Neural crest cell (in vitro differentiated cells): ENCODE measurements around the gene RAB6B. TPM values are rescaled to one million over a fixed set of nuclear protein-coding genes. Genes with fewer than 3 reads are reported as not detected.

Source experiments
- DNase-seq: peaks from one replicate; pipeline ENCODE4 v3.0.0; 2021; ENCODE audit warnings: low read depth, mixed read lengths, low spot score
- H3K27ac Mint-ChIP-seq: one replicate; pipeline ENCODE4 v1.8.0; 2021; ENCODE audit warnings: mild to moderate bottlenecking, mixed read lengths; ENCODE audit not compliant: unreplicated experiment
- H3K27me3 Mint-ChIP-seq: 2 replicates; pipeline ENCODE4 v1.8.0; 2021; ENCODE audit warnings: low read depth, mild to moderate bottlenecking, mixed read lengths
- H3K36me3 Mint-ChIP-seq: 2 replicates; pipeline ENCODE4 v1.8.0; 2021; ENCODE audit warnings: low read depth, mild to moderate bottlenecking, mixed read lengths
- H3K4me1 Mint-ChIP-seq: 2 replicates; pipeline ENCODE4 v1.8.0; 2021; ENCODE audit warnings: mixed read lengths
- H3K4me3 Mint-ChIP-seq: one replicate; pipeline ENCODE4 v1.8.0; 2021; ENCODE audit warnings: mild to moderate bottlenecking, mixed read lengths
- H3K9me3 Mint-ChIP-seq: 2 replicates; pipeline ENCODE4 v1.8.0; 2021; ENCODE audit warnings: mixed read lengths
- CTCF ChIP-seq: fragments of 200-600 bp; sonication (generic); conservative IDR thresholded peaks from 2 replicates; pipeline ENCODE4 v1.5.0; 2021; ENCODE audit warnings: antibody characterized with exemption, mild to moderate bottlenecking
- total RNA-seq: library from RNA; stranded (reverse); gene quantifications from 2 replicates; pipeline ENCODE4 v1.2.1, GENCODE V29; 2021

Gene RAB6B
- total RNA-seq, 1 donor from 2014 or later: 15.5 TPM

GRCh38 chr3:133891662-133892378 lies 3.9 kb downstream of the RAB6B start:
- H3K4me3 Mint-ChIP-seq: peak overlapping the region; percentile 60
- H3K4me1 Mint-ChIP-seq: peaks cover 9% of the 10 kb centered on the region
- H3K9me3 Mint-ChIP-seq: no peaks in the 10 kb centered on the region
- DNase-seq: no peak
- no peak for TF ChIP-seq CTCF
- H3K27ac Mint-ChIP-seq: no peak overlapping the region
- peaks cover 33% of the 10 kb centered on the region for H3K27me3 Mint-ChIP-seq
- H3K36me3 Mint-ChIP-seq: no peaks in the 10 kb centered on the region

GRCh38 chr3:133890972-133891644 lies 4.6 kb downstream of the RAB6B start:
- H3K4me3 Mint-ChIP-seq: peak overlapping the region; percentile 60
- H3K36me3 Mint-ChIP-seq: no peaks in the 10 kb centered on the region
- no peaks in the 10 kb centered on the region for H3K9me3 Mint-ChIP-seq
- no peak for TF ChIP-seq CTCF
- no peak for DNase-seq
- H3K27me3 Mint-ChIP-seq: peaks cover 26% of the 10 kb centered on the region
- peaks cover 9% of the 10 kb centered on the region for H3K4me1 Mint-ChIP-seq
- peak overlapping the region; percentile 57 for H3K27ac Mint-ChIP-seq

DNA sequence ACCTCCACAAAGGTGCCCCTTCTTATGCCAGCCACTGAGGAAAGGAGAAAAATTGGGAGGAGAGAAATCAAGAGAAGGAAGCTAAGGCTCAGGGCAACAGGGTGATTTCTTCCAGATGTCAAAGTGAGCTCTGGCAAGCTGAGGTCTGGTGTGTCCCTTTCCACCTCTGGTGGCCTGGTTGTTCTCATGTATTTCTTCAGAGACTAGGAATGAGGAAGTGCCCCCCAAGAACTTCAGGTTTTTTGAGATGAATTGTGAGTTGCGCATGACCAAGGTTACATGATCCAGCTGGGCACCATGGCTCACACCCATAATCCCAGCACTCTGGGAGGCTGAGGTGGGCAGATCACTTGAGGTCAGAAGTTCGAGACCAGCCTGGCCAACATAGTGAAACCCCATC lies 5.6 kb downstream of the RAB6B start:
- no peaks in the 10 kb centered on the region for H3K9me3 Mint-ChIP-seq
- peaks cover 9% of the 10 kb centered on the region for H3K4me1 Mint-ChIP-seq
- peaks cover 19% of the 10 kb centered on the region for H3K27me3 Mint-ChIP-seq
- no peak overlapping the region for H3K4me3 Mint-ChIP-seq
- H3K27ac Mint-ChIP-seq: no peak overlapping the region
- DNase-seq: no peak
- H3K36me3 Mint-ChIP-seq: no peaks in the 10 kb centered on the region
- TF ChIP-seq CTCF: no peak

DNA sequence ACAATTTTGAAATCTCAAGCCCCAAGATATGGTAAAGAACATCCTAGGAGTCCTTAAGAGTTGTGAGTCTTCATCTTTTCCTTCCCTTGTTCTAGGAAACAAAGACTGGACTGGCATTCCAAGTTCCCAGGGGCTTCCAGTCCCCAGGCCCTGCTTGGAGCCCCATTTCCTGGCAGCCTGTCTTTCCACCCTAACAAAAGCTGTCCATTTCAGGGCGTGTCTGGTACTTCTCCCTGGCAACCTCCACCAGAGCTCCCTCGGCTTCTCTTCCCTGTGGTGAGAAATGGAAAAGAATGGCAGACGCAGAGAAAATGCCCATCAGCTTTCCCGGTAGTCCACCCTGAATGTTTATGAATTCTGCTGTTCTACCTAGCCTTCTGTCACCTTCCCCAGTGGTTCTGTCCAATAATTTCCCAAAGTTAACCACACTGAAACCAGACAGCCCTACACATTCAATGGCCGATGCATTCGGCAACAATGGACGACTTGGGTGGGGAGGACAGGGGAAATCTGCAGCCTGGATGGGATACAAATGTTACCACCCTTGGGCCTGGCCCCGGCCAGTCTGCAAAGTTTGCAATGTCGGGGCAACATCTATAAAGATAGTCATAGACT lies 6.8 kb downstream of the RAB6B start:
- Mint-ChIP-seq H3K4me1 (peaks cover 7% of the 10 kb centered on the region), H3K27me3 (peaks cover 9% of the 10 kb centered on the region), H3K27ac (peak overlapping the region; percentile 19), H3K36me3 (no peaks in the 10 kb centered on the region), H3K9me3 (no peaks in the 10 kb centered on the region), H3K4me3 (no peak overlapping the region)
- TF ChIP-seq CTCF: no peak
- DNase-seq: no peak

- no peak for DNase-seq
- Mint-ChIP-seq H3K4me3 (no peak overlapping the region), H3K27me3 (peaks cover 2% of the 10 kb centered on the region), H3K36me3 (no peaks in the 10 kb centered on the region), H3K4me1 (peaks cover 5% of the 10 kb centered on the region), H3K9me3 (no peaks in the 10 kb centered on the region), H3K27ac (no peak overlapping the region)
- no peak for TF ChIP-seq CTCF
These were observed 7.6 kb downstream of the RAB6B start for GRCh38 chr3:133887803-133888703.
